CD4-positive, CD25-positive, alpha-beta regulatory T cell (primary cell): ENCODE measurements around the gene TBL1X. TPM values are rescaled to one million over a fixed set of nuclear protein-coding genes. Genes with fewer than 3 reads are reported as not detected.

Experiments
- ATAC-seq, 2 donors: fragments of 150-1000 bp; cut with Tn5 transposase; one replicate each; pipeline ENCODE4 v1.10.0; 2021; ENCODE audit warnings: low read depth in 2 of 2, moderate number of reproducible peaks in 2 of 2, moderate library complexity in 1 of 2
- DNase-seq, 3 donors: peaks; one replicate each; pipeline versions ENCODE4 v3.0.0 to v3.0.0-alpha.2; 2012 to 2022; ENCODE audit warnings: mixed read lengths in 1 of 3
- H3K27ac ChIP-seq: one replicate; pipeline ENCODE4 v1.7.0; 2013; ENCODE audit warnings: mild to moderate bottlenecking, low read length; ENCODE audit not compliant: insufficient read depth, poor library complexity, severe bottlenecking
- H3K27me3 ChIP-seq: one replicate; pipeline ENCODE4 v1.7.0; 2013; ENCODE audit warnings: low read length; ENCODE audit not compliant: control insufficient read depth, insufficient read depth
- H3K36me3 ChIP-seq: one replicate; pipeline ENCODE4 v1.7.0; 2013; ENCODE audit warnings: mild to moderate bottlenecking, low read length, moderate library complexity; ENCODE audit not compliant: control insufficient read depth, insufficient read depth
- H3K4me1 ChIP-seq: 2 replicates; pipeline ENCODE4 v1.7.0; 2013; ENCODE audit warnings: mild to moderate bottlenecking, low read length; ENCODE audit not compliant: insufficient read depth, control insufficient read depth, poor library complexity, severe bottlenecking
- H3K4me3 ChIP-seq: one replicate; pipeline ENCODE4 v1.7.0; 2013; ENCODE audit warnings: low read depth, mild to moderate bottlenecking, low read length, moderate library complexity
- H3K9me3 ChIP-seq, 2 experiments: 1 replicate in 1 of 2; 2 replicates in 1 of 2; pipeline ENCODE4 v1.7.0; 2013; ENCODE audit warnings: low read length in 2 of 2, mild to moderate bottlenecking in 1 of 2, moderate library complexity in 1 of 2; ENCODE audit not compliant: control insufficient read depth in 2 of 2
- H3K27ac Mint-ChIP-seq, 3 donors: one replicate each; pipeline ENCODE4 v1.8.0; 2020 to 2022; ENCODE audit warnings: mild to moderate bottlenecking in 3 of 3, mixed read lengths in 3 of 3, moderate library complexity in 2 of 3
- H3K27me3 Mint-ChIP-seq: one replicate; pipeline ENCODE4 v1.8.0; 2022; ENCODE audit warnings: mild to moderate bottlenecking, mixed read lengths
- H3K36me3 Mint-ChIP-seq: one replicate; pipeline ENCODE4 v1.8.0; 2020; ENCODE audit warnings: mixed read lengths
- H3K4me1 Mint-ChIP-seq, 4 donors: one replicate each; pipeline ENCODE4 v1.8.0; 2020 to 2022; ENCODE audit warnings: mixed read lengths in 4 of 4, mild to moderate bottlenecking in 1 of 4
- H3K4me3 Mint-ChIP-seq, 4 donors: one replicate each; pipeline ENCODE4 v1.8.0; 2020 to 2022; ENCODE audit warnings: mild to moderate bottlenecking in 4 of 4, mixed read lengths in 4 of 4, moderate library complexity in 3 of 4
- H3K9me3 Mint-ChIP-seq, 7 donors: one replicate each; pipeline ENCODE4 v1.8.0; 2020 to 2022; ENCODE audit warnings: mixed read lengths in 7 of 7, mild to moderate bottlenecking in 3 of 7, moderate library complexity in 2 of 7
- polyA plus RNA-seq, 4 donors: library from polyadenylated mRNA; unstranded; fragments of 300-500 nt; fragmentation: Illumina TruSeq; gene quantifications; one replicate each; pipeline ENCODE4 v1.2.3, GENCODE V29; 2021
- total RNA-seq: library from RNA; stranded (reverse); gene quantifications from one replicate; pipeline ENCODE4 v1.2.3, GENCODE V29; 2022

TBL1X gene
- total and polyA plus RNA-seq, 5 donors from 2014 or later, result 6.7 to 23.4 (median 14.5) TPM

DNA sequence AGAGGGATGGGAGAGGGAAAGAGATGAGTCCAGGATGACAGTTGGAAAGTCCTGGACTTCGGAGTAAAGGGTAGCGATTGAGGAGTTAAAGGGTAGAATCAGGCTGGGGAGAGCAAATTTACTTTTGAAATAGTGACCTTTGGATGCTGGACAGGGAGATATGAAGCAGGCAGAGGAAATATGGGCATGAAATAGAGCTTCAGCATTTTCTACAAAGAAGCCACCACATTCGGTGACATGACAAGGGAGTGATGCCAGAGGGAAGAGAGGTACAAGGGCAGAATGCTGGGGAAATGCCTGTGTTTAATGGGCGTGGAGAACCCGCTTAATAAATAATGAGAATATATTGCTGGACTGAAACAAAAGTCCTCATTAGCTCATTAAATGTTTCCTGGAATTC lies 92.7 kb downstream of the TBL1X start:
- no peaks in the 10 kb centered on the region for H3K27me3 Mint-ChIP-seq
- H3K4me3 ChIP-seq, result no peak overlapping the region
- ATAC-seq (no peak), DNase-seq (no peak)
- no peaks in the 10 kb centered on the region for H3K9me3 ChIP-seq
- H3K27ac Mint-ChIP-seq, result no peak overlapping the region
- no peaks in the 10 kb centered on the region for H3K27me3 ChIP-seq
- H3K4me1 Mint-ChIP-seq, result peaks cover 0 to 33% (median 16%) of the 10 kb centered on the region in 4 donors
- H3K36me3 ChIP-seq, result no peaks in the 10 kb centered on the region
- no peak overlapping the region for H3K4me3 Mint-ChIP-seq
- peaks cover 19% of the 10 kb centered on the region for H3K36me3 Mint-ChIP-seq
- no peak overlapping the region for H3K27ac ChIP-seq
- H3K9me3 Mint-ChIP-seq, result peaks cover 0 to 2% (median 0%) of the 10 kb centered on the region in 7 donors
- no peaks in the 10 kb centered on the region for H3K4me1 ChIP-seq

DNA sequence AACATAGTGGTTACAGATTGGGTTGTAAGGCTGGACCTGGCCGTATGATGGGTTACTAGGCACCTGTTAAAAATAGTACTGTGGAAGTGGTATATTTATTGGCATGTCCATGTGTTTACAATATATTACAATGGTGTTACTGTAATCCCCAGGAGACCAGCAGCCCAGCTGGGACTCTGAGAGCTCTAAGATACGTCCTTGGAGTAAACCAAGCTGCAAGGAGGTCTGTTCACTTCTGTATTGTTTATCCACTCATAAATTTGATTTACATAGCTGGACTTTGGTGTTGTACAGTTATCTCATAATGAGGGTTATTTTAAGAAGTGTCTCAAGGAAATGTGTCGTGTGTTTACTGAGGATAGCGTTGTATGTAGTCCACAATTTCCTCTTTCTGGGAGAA lies 93.8 kb downstream of the TBL1X start:
- no peaks in the 10 kb centered on the region for H3K27me3 Mint-ChIP-seq
- Histone ChIP-seq H3K27ac (no peak overlapping the region), H3K27me3 (no peaks in the 10 kb centered on the region), H3K36me3 (no peaks in the 10 kb centered on the region), H3K9me3 (no peaks in the 10 kb centered on the region), H3K4me1 (no peaks in the 10 kb centered on the region), H3K4me3 (no peak overlapping the region)
- H3K36me3 Mint-ChIP-seq, result peaks cover 14% of the 10 kb centered on the region
- H3K9me3 Mint-ChIP-seq, result peaks cover 0 to 2% (median 0%) of the 10 kb centered on the region in 7 donors
- no peak overlapping the region for H3K4me3 Mint-ChIP-seq
- no peak overlapping the region for H3K27ac Mint-ChIP-seq
- no peak for ATAC-seq
- DNase-seq, result no peak
- H3K4me1 Mint-ChIP-seq, result peaks cover 0 to 35% (median 14%) of the 10 kb centered on the region in 4 donors

DNA sequence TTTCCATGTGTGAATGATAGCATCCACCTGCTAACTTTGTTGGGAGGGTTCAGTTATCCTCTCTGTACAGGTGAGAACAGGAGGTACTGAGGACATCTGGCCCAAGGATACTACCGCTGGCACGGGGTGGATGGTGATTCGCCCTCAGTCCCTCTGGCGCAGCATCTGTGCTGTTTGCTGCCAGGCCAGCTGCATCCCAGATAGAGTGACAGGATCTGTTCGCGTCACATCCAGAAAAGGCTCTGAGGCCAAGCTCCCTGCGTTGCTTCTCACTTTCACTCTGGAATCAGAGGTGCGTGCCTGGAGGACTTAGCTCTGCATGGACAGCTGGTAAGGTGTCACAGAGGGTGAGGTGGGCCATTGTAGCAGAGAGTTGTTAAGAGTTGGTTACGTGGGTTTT lies 95.4 kb downstream of the TBL1X start:
- H3K27ac Mint-ChIP-seq, result no peak overlapping the region
- Histone ChIP-seq H3K36me3 (no peaks in the 10 kb centered on the region), H3K4me3 (no peak overlapping the region), H3K27me3 (no peaks in the 10 kb centered on the region), H3K9me3 (no peaks in the 10 kb centered on the region), H3K27ac (no peak overlapping the region), H3K4me1 (no peaks in the 10 kb centered on the region)
- peaks cover 14% of the 10 kb centered on the region for H3K36me3 Mint-ChIP-seq
- peaks cover 0 to 2% (median 0%) of the 10 kb centered on the region in 7 donors for H3K9me3 Mint-ChIP-seq
- peaks cover 0 to 33% (median 14%) of the 10 kb centered on the region in 4 donors for H3K4me1 Mint-ChIP-seq
- no peak overlapping the region for H3K4me3 Mint-ChIP-seq
- no peak for ATAC-seq
- no peaks in the 10 kb centered on the region for H3K27me3 Mint-ChIP-seq
- DNase-seq, result no peak

DNA sequence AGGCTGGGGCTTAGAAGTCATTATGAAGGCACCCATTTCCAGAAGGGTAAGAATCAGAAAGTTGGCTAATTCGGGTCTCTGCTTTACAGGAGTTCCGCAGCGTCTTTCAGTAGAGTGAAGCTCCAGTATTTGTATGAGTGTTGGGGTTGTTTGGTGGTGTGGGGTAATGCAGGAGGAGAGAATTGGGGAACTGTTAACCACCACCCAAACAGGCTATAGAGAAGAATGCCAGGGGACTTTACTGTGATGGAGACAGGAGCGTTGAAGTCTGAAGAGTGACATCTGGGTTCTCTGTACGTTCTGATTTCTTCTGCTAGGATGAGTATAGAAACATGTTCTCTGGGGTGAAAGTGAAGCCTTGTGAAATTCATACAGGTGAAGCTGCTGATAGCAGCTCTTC lies 96.3 kb downstream of the TBL1X start:
- no peak for ATAC-seq
- H3K4me3 Mint-ChIP-seq, result no peak overlapping the region
- peaks cover 0 to 2% (median 0%) of the 10 kb centered on the region in 7 donors for H3K9me3 Mint-ChIP-seq

GRCh38 chrX:9562851-9563250 lies 98.0 kb downstream of the TBL1X start:
- peaks cover 15% of the 10 kb centered on the region for H3K4me1 ChIP-seq
- ATAC-seq (no peak), DNase-seq (no peak)
- H3K9me3 ChIP-seq, result no peaks in the 10 kb centered on the region
- H3K4me3 Mint-ChIP-seq, result no peak overlapping the region
- H3K36me3 Mint-ChIP-seq, result peaks cover 10% of the 10 kb centered on the region
- no peak overlapping the region for H3K4me3 ChIP-seq
- no peaks in the 10 kb centered on the region for H3K36me3 ChIP-seq
- no peaks in the 10 kb centered on the region for H3K27me3 Mint-ChIP-seq
- no peak overlapping the region for H3K27ac ChIP-seq
- H3K9me3 Mint-ChIP-seq, result peaks cover 0 to 1% (median 0%) of the 10 kb centered on the region in 7 donors
- H3K27ac Mint-ChIP-seq, result no peak overlapping the region
- H3K4me1 Mint-ChIP-seq, result peaks cover 8 to 29% (median 21%) of the 10 kb centered on the region in 4 donors
- H3K27me3 ChIP-seq, result no peaks in the 10 kb centered on the region

More for the DNA sequence above, 96.3 kb downstream of the TBL1X start:
- no peak for DNase-seq
- Mint-ChIP-seq H3K27me3 (no peaks in the 10 kb centered on the region), H3K36me3 (peaks cover 14% of the 10 kb centered on the region), H3K4me1 (peaks cover 5 to 33% (median 17%) of the 10 kb centered on the region in 4 donors), H3K27ac (peak overlapping the region in 1 of 3 donors; percentile 61)
- H3K27me3 ChIP-seq, result no peaks in the 10 kb centered on the region
- H3K4me3 ChIP-seq, result no peak overlapping the region
- H3K27ac ChIP-seq, result no peak overlapping the region
- no peaks in the 10 kb centered on the region for H3K36me3 ChIP-seq
- peaks cover 3% of the 10 kb centered on the region for H3K4me1 ChIP-seq
- no peaks in the 10 kb centered on the region for H3K9me3 ChIP-seq

DNA sequence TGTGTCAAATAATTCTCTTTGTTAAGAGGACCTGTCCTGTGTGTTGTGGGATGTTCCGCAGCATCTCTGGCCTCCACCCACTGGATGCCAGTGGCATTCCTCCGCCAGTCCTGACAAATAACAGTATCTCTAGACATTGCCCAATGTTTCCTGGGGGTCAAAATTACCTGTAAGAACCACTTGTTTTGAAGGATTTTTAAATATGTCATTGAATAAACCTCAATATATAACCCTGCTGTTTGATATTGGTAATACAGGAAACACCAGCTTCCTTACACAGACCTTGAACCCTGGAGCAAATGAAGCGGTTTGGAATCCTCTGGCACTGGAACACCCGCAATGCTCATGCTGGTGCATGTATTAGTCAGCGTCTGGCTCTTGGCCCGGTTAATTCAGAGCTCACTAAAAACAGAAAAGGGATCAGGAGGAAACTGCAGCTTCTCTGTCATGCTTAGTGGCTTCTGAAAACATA lies 101.3 kb downstream of the TBL1X start:
- H3K4me3 Mint-ChIP-seq, result peak overlapping the region in 2 of 4 donors; percentile 9 to 52
- H3K9me3 Mint-ChIP-seq, result peaks cover 0 to 1% (median 0%) of the 10 kb centered on the region in 7 donors
- DNase-seq, result peak in 1 of 3 donors; percentile 7
- Histone ChIP-seq H3K4me3 (peak overlapping the region; percentile 18), H3K27me3 (no peaks in the 10 kb centered on the region), H3K27ac (no peak overlapping the region), H3K9me3 (no peaks in the 10 kb centered on the region), H3K36me3 (no peaks in the 10 kb centered on the region), H3K4me1 (peaks cover 15% of the 10 kb centered on the region)
- ATAC-seq, result no peak
- no peaks in the 10 kb centered on the region for H3K27me3 Mint-ChIP-seq
- peak overlapping the region in 1 of 3 donors; percentile 42 for H3K27ac Mint-ChIP-seq
- H3K4me1 Mint-ChIP-seq, result peaks cover 8 to 19% (median 16%) of the 10 kb centered on the region in 4 donors
- H3K36me3 Mint-ChIP-seq, result peaks cover 7% of the 10 kb centered on the region

- H3K9me3 ChIP-seq, result no peaks in the 10 kb centered on the region
- no peak overlapping the region for H3K4me3 Mint-ChIP-seq
- ATAC-seq (no peak), DNase-seq (no peak)
- no peaks in the 10 kb centered on the region for H3K27me3 Mint-ChIP-seq
- no peaks in the 10 kb centered on the region for H3K36me3 ChIP-seq
- peaks cover 5% of the 10 kb centered on the region for H3K36me3 Mint-ChIP-seq
- H3K4me1 Mint-ChIP-seq, result peaks cover 8 to 26% (median 15%) of the 10 kb centered on the region in 4 donors
- H3K4me3 ChIP-seq, result no peak overlapping the region
- no peaks in the 10 kb centered on the region for H3K27me3 ChIP-seq
- no peak overlapping the region for H3K27ac Mint-ChIP-seq
- peaks cover 0 to 1% (median 0%) of the 10 kb centered on the region in 7 donors for H3K9me3 Mint-ChIP-seq
- H3K4me1 ChIP-seq, result peaks cover 19% of the 10 kb centered on the region
- no peak overlapping the region for H3K27ac ChIP-seq
Observed at GRCh38 chrX:9569876-9570301, 105.0 kb downstream of the TBL1X start.
